KBM-7 (cell line): ENCODE measurements around the gene COP1.

ENCODE experiments used
- DNase-seq: peaks from one replicate; pipeline ENCODE4 v3.0.0-alpha.2; 2015
- in situ Hi-C: fragments of 300-500 bp; cut with MboI; formaldehyde crosslinking; loops from 2 replicates; pipeline ENCODE4 v1.14.3; 2020; ENCODE audit warnings: low sequenced_read_pairs, low pct_unique_long_range_greater_than_20kb, mixed read lengths

COP1 gene

DNA sequence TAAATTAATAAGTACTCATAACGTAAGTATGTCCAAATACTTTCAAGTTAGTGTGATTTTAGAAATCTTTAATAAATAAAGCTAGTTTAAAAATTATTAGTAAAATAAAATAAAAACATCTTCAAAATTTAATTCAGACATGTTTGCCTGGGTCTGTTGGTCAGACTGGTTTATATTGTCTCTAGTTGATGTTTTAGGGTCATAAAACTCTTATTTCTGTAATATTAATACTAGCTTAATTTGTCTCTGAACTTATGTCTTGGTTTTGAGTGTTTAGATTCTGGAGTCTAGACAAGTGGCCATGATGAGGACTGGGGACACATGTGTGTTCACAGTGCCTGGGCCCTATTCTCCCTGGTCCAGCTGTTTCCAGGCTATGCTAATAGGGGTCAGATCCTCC is 279.1 kb downstream of the COP1 start:
- in situ Hi-C loops = no loop called here
- no peak for DNase-seq

DNA sequence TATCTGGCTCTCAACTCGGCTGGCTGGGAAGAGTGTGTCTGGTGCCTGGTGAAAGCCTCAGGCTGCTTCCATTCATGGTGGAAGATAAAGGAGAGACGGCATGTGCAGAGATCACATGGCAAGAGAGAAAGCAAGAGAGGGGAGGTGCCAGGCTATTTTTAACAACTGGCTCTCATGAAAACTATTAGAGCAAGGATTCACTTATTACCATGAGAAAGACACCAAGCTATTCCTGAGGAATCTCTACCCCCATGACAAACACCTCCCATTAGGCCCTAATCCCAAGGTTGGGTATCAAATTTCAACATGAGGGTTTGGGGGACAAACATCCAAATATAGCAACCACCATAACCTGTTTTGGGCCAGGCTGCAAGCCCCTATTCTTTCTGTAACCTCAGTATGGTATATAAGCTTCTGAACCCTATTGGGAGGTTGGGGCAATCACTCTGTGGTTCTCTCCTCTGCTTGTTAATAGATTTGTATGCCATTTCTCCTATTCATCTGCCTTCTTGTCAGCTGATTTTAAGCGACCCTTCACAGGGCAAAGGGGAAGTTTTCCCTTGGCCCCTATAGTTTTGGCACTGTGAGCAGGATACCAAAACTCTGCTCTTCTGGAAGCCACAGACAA is 284.7 kb downstream of the COP1 start:
- DNase-seq = no peak
- in situ Hi-C loops = no loop called here

DNA sequence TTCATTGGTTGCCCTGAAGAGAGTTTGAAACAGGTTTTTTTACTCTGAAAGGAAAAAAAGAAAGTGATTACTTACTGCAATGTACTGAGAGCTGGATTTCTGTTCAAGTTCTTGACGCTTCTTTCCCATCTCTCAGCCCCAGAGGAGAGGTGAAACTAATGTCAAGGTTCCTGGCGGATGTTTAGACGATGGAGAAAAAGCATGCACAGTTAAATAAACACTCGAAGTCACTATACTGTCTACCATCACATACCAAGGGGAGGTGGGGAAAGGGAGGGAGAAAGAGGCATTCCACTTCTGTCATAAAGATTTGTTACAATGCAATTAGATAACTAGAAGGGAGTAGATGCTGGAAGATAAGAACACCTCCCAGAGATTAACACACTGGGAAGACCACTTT is 286.7 kb downstream of the COP1 start:
- in situ Hi-C loops = no loop called here
- no peak for DNase-seq

DNA sequence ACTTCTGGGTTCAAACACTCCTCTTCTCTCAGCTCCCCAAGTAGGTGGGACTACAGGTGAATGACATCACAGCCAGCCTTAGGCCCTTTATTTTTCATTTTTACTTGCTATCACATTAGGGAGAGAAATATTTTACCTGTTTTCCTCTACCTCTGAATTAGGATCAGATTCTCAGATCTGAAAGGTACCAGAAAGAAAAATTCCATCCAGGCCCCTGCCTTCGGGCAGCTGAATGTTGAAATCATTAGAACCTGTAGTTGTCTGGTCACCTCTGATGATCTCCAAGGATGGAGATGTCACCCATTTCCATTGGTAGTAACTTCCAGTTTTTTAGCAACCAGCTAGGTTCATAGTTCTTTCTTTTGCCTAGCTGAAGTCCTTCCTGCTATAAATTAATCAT is 288.1 kb downstream of the COP1 start:
- in situ Hi-C loops = no loop called here
- DNase-seq = no peak

DNA sequence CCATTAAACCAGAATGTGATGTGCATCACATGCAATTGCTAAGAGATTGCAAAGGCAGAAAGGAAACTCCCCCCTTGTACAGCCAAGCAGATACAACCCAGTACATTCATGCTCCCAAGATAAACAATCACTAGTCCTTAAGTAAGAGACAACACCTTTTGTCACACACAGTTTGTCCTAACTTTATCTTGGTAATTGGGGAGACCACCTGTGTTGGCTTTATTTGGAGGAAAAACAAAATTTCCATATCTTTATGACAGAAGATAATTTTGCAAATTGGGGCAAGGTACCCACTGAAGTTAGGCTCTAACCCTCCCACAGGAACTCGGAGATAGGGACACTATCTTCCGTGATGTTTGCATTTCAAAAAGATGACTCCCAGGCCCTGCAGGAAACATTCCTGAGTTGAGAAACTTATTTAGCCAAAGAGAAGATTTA is 288.7 kb downstream of the COP1 start:
- DNase-seq = no peak
- in situ Hi-C loops = no loop called here

DNA sequence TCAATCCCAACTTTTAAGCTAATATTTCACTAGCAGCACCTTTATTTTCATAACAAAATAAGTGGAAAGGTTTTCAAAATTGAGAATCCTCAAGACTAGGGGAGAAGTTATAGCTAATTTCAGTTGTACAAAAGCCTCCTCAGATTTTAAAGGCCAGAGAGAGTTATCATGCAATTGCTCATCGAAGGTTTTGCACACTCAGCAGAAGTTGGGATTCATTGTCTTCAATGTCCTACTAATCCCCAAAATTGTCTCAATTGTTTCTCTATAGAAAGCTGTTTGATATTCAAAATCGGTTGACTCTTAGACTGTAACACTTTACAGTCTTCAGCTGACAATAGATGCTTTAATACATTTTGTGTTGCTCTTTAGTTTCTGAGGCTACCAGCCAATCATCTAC is 293.0 kb downstream of the COP1 start:
- in situ Hi-C loops = no loop called here
- DNase-seq = no peak

DNA sequence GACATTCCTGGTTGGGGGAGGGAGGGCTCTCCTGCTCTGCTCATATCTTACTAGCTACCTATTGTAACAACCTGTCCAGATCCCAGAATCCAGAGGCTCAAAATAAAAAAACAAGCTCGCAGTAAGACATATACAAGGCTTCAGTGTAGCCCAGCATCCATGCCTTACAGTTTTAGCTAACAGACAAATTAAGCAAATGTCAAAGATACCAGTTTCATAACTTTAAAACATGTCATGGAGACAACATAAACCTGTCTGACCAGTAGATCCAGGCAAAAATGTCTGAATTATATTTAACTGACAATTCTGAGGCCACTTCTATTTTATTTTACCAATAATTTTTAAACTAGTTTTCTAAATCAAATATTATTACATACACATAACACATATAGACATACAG is 295.9 kb downstream of the COP1 start:
- in situ Hi-C loops = no loop called here
- DNase-seq = no peak

DNA sequence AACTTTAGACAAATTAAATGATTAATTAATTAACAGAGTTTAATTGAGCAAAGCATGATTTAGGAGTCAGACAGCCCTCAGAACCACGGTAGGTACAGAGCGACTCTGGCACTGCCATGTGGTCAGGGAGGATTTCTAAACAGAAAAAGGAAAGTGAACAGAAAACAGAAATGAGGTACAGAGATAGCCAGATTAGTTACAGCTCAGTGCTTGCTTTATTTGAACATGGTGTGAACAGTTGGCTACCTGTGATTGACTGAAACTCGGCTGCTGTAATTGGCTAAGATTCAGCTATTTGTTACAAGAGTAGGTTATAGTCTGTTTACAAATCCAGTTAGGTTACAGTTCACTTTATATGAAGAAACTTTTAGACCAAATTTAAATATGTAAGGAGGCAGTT is 300.7 kb downstream of the COP1 start:
- in situ Hi-C loops = no loop called here
- DNase-seq = no peak

DNA sequence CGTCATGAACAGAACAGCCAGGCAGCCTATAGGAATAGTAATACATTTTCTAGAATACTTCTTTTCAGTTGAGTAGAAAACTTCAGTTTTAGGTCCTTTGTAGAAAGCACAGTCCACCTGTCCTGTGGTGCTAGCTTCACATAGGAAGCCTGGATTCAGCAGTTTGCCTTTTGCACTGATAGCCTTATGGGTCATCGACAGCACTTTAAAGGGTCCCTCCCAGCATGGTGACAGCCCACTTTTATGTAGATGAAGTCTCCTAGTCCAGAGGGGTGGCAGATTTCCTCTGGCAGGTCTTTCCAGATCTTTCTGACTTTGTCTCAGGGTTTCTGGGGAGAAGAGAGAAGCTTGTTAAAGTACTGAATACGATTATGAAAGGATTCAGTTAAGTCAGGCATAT is 302.3 kb downstream of the COP1 start:
- no peak for DNase-seq
- in situ Hi-C loops = no loop called here

DNA sequence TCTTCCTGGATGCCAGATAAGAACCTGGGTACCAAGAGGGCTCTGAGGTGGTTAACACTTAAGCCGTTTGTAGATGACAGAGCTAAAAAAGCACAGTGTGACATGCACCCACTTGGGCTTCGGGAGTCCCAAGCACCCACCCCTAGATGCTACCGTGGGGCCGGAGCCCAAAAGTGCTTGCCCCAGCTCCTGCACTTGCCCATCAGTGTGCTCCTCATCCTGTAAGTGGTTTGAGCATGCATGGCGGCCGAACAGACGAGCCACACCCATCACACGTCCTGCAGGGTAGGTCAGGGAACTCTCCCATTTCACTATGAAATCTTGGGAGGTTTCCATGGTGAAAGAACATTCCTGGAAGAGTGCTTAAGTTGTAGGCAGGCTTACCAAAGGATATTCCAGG is 304.8 kb downstream of the COP1 start:
- no peak for DNase-seq
- in situ Hi-C loops = no loop called here

DNA sequence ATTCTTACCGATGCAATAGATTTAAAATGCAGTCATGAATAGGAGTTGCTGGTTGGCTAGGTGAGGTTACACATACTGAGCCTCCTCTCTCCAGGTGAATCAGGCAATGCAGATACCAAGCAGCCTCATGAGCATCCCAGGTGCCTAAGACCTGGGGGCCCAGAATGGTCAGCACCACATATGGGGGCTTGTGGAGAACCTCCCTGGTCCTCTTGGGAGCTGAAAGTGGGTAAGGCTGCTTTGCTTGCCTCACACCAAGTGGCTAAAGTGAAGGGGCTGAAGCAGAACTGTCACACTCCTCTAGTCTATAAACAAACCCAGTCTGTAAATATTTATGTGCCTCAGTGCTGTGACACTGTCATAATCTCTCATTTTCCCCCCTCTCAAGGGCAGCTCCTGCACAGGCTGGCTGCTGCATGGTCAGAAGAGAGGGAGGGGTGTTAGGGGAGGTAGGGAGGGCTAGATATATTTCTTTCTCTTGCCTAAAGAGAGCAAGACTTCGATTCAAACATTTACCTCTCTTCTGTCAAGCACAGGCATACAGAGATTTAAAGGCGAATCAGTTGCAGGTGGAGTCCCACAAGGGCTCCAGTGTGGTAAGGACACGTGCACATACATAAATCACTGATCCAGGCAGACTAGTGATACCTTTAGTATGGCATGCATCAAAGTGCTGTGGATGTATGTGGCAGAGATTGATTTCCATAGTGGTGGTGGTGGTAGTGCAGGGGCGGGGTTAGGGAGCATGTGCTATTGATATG is 305.8 kb downstream of the COP1 start:
- in situ Hi-C loops = no loop called here
- DNase-seq = no peak

DNA sequence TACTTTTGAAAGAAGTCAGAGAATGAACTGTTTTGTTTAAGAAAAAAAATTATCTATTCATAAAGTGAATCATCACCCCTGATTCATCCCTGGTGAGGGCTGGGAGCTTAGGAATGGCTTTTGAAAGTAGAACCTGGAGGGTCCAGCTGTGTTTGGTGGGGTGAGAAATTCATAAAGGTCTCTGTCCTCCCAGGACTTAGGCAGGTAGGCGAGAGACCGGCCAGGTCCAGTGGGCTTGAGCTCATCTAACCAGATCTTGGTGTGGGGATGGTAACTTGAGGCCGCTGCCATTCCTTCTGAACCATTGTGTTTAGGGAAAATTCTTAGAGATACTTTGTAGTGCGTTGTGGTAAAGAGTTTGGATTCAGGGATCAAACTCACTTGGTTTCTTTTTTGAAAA is 306.9 kb downstream of the COP1 start:
- in situ Hi-C loops = no loop called here
- no peak for DNase-seq

DNA sequence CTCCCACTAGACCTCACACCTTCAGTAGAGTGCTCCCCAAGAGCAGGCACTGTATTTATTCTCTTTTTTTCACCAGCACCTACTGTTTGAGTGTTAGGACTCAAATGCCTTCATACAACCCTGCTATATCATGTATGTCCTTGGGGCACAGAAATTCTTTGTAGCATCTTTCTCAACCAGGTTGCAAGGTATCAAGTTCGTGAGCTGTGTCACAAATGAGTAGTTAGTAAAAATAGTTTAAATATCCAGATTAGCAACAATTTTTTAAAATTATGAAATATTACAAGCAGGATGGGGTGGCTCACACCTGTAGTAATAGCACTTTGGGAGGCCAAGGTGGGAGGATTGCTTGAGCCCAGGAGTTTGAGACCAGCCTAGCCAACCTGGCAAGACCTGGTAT is 311.1 kb downstream of the COP1 start:
- DNase-seq = no peak
- in situ Hi-C loops = no loop called here
